Measurements from ENCODE around the gene AOC2. TPM values are rescaled to one million over a fixed set of nuclear protein-coding genes. Genes with fewer than 3 reads are reported as not detected.
A peak's percentile ranks its signal among the peaks of the same experiment; 100 is the strongest.

Gene AOC2
- total RNA-seq, 4 donors from 2014 or later: 0.55 to 6.0 (median 1.1) TPM

DNA sequence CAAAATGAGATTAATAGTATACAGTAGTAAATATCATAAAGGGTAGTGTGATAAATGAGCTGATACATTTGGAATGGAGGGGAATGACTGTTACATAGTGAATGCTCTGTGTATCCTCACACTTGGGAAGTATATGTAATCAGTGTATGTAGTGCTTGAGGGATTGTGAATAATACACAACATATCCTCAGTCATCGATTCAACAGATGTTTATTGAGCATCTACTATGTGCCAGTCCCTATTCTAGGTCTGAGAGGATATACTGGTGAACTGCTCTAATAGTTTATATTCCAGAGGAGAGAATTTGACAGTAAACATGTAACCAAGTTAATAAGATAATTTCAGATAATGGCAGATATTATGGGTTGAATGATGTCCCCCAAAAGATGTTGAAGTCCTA, 16.9 kb upstream of the AOC2 start:
- no peaks in the 10 kb centered on the region for H3K9me3 ChIP-seq
- no peak overlapping the region for H3K27ac ChIP-seq
- no peak overlapping the region for H3K4me3 ChIP-seq
- no peak for TF ChIP-seq POLR2A (IDR thresholded peaks at IDR 0.05)
- TF ChIP-seq EP300 (IDR thresholded peaks at IDR 0.05; ENCODE audit: low read depth): no peak
- TF ChIP-seq, protein P1, sequence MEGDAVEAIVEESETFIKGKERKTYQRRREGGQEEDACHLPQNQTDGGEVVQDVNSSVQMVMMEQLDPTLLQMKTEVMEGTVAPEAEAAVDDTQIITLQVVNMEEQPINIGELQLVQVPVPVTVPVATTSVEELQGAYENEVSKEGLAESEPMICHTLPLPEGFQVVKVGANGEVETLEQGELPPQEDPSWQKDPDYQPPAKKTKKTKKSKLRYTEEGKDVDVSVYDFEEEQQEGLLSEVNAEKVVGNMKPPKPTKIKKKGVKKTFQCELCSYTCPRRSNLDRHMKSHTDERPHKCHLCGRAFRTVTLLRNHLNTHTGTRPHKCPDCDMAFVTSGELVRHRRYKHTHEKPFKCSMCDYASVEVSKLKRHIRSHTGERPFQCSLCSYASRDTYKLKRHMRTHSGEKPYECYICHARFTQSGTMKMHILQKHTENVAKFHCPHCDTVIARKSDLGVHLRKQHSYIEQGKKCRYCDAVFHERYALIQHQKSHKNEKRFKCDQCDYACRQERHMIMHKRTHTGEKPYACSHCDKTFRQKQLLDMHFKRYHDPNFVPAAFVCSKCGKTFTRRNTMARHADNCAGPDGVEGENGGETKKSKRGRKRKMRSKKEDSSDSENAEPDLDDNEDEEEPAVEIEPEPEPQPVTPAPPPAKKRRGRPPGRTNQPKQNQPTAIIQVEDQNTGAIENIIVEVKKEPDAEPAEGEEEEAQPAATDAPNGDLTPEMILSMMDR (IDR thresholded peaks at IDR 0.05): no peak
- TF ChIP-seq POLR2AphosphoS5 (IDR thresholded peaks at IDR 0.05): no peak
- no peaks in the 10 kb centered on the region for H3K27me3 ChIP-seq
- no peaks in the 10 kb centered on the region for H3K36me3 ChIP-seq
- DNase-seq: no peak
- H3K4me1 ChIP-seq: peaks cover 9 to 18% (median 15%) of the 10 kb centered on the region in 4 donors
- in situ Hi-C loops (cut with MboI; ENCODE audit: low pct_ligation_motif_present in 1 of 4, low pct_unique_long_range_greater_than_20kb in 1 of 4, low sequenced_read_pairs in 3 of 4): loop anchor here in 2 of 4 donors (25.0 kb wide), 2 partner anchors 110 to 485 kb away; no protein-coding TSS in a partner anchor
- intact Hi-C loops (cut with DNase I; ENCODE audit: low total_unique reads): no loop called here
- WGBS, 2 donors (ENCODE audit: low coverage in 1 of 2): 93 to 100% methylated on average over 1 of the region's 1 CpG

DNA sequence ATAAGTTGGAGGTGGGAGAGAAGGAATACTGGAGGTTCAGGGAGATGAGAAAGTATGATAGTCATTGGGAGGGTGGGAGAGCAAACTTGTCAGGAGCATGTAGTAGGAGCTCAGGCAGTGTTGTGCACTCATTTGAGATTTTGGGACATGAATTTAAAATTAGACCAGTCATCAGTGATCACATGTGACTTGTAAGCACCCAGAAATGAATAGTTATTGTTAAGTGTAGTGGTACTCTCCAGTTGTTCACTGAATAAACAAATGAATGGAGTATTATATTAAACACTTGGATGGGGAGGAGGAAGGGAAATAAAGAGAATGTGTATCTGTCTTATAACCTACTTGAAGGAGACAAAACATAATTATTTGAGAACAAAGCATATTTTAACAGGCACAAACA, 13.4 kb upstream of the AOC2 start:
- H3K27ac ChIP-seq: no peak overlapping the region
- no peak for DNase-seq
- H3K4me1 ChIP-seq: peaks cover 0 to 18% (median 15%) of the 10 kb centered on the region in 4 donors
- H3K36me3 ChIP-seq: peaks cover 0 to under 1% (median 0%) of the 10 kb centered on the region in 4 donors
- in situ Hi-C loops (cut with MboI; ENCODE audit: low pct_ligation_motif_present in 1 of 4, low pct_unique_long_range_greater_than_20kb in 1 of 4, low sequenced_read_pairs in 3 of 4) (loop anchor here in 2 of 4 donors (25.0 kb wide), 2 partner anchors 106 to 481 kb away; no protein-coding TSS in a partner anchor), intact Hi-C loops (cut with DNase I; ENCODE audit: low total_unique reads) (no loop called here)
- H3K27me3 ChIP-seq: no peaks in the 10 kb centered on the region
- TF ChIP-seq POLR2A (IDR thresholded peaks at IDR 0.05): no peak
- no peak for TF ChIP-seq EP300 (IDR thresholded peaks at IDR 0.05; ENCODE audit: low read depth)
- TF ChIP-seq, protein P1 (IDR thresholded peaks at IDR 0.05): no peak
- no peak for TF ChIP-seq POLR2AphosphoS5 (IDR thresholded peaks at IDR 0.05)
- H3K9me3 ChIP-seq: no peaks in the 10 kb centered on the region
- no peak overlapping the region for H3K4me3 ChIP-seq

DNA sequence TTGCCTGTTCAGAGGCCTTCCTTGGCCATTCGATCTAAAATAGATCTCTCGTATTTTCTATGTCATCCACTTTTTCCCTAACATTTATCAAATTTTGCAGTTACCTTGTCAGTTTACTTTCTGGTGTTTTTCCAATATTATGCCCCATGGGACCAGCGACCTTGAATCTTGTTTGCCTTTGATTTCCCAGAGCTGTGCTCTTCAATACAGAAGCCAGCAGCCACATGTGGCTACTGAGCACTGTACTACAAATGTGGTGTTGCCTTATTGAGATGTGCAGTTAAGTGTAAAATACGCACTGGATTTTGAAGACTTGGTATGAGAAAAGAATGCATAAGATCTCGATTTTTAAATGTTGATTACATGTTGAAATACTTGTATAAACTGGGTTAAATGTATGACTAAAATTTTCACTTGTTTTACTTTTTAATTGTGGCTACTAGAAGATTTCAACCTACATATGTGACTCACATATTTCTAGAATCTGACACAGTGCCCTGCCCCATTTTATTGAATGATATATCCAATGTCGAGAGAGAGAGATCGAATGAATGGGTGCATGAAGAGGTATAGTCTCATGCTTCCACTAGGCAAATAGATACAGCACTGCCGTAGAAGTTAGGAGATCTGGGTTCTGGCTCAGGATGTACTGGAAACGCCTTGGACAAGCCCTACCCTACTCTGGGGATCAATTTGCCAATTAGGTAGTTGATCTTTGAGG, 12.0 kb upstream of the AOC2 start:
- in situ Hi-C loops (cut with MboI; ENCODE audit: low pct_ligation_motif_present in 1 of 4, low pct_unique_long_range_greater_than_20kb in 1 of 4, low sequenced_read_pairs in 3 of 4) (loop anchor here in 2 of 4 donors (25.0 kb wide), 2 partner anchors 105 to 480 kb away; no protein-coding TSS in a partner anchor), intact Hi-C loops (cut with DNase I; ENCODE audit: low total_unique reads) (no loop called here)
- no peak for DNase-seq
- H3K27me3 ChIP-seq: no peaks in the 10 kb centered on the region
- WGBS, 2 donors (ENCODE audit: low coverage in 1 of 2): 45 to 56% methylated on average over 7 to 9 of the region's 9 CpGs
- no peaks in the 10 kb centered on the region for H3K9me3 ChIP-seq
- H3K27ac ChIP-seq: peak overlapping the region; percentile 83 to 91 (median 90)
- peak overlapping the region; percentile 86 to 94 (median 88) for H3K4me3 ChIP-seq
- H3K36me3 ChIP-seq: peaks cover 0 to 7% (median 2%) of the 10 kb centered on the region in 4 donors
- TF ChIP-seq, protein P1 (IDR thresholded peaks at IDR 0.05): no peak
- TF ChIP-seq POLR2A (IDR thresholded peaks at IDR 0.05): no peak
- TF ChIP-seq EP300 (IDR thresholded peaks at IDR 0.05; ENCODE audit: low read depth): no peak
- no peak for TF ChIP-seq POLR2AphosphoS5 (IDR thresholded peaks at IDR 0.05)
- H3K4me1 ChIP-seq: peaks cover 0 to 18% (median 15%) of the 10 kb centered on the region in 4 donors

GRCh38 chr17:42832934-42833766, 11.2 kb upstream of the AOC2 start, which contains the start of gene PSME3:
Gene PSME3 (plus strand): TSS chr17:42833397. CDS start chr17:42833632, 235 bp downstream.
- Histone ChIP-seq H3K27me3 (no peaks in the 10 kb centered on the region), H3K4me3 (peak within 1 kb of the TSS; percentile 86 to 94 (median 88)), H3K36me3 (peaks cover 0 to 14% (median 6%) of the 10 kb centered on the region in 4 donors), H3K9me3 (no peaks in the 10 kb centered on the region), H3K4me1 (peaks cover 0 to 18% (median 15%) of the 10 kb centered on the region in 4 donors), H3K27ac (peak within 1 kb of the TSS; percentile 83 to 91 (median 90))
- TF ChIP-seq, protein P1 (IDR thresholded peaks at IDR 0.05): no peak
- TF ChIP-seq POLR2AphosphoS5 (IDR thresholded peaks at IDR 0.05) (peak; percentile 98 to 99 (median 99)), POLR2A (IDR thresholded peaks at IDR 0.05) (peak; percentile 96), EP300 (IDR thresholded peaks at IDR 0.05; ENCODE audit: low read depth) (no peak)
- in situ Hi-C loops (cut with MboI; ENCODE audit: low pct_ligation_motif_present in 1 of 4, low pct_unique_long_range_greater_than_20kb in 1 of 4, low sequenced_read_pairs in 3 of 4) (loop anchor here in 2 of 4 donors (25.0 kb wide), 2 partner anchors 104 to 479 kb away; no protein-coding TSS in a partner anchor), intact Hi-C loops (cut with DNase I; ENCODE audit: low total_unique reads) (no loop called here)
- 0% methylated on average over 66 of the region's 71 CpGs; no CpG with 5 or more reads in 1 of the 2 donors for WGBS, 2 donors (ENCODE audit: low coverage in 1 of 2)
- peak; percentile 93 for DNase-seq
